K562 (cell line): ENCODE data around the gene TFRC. TPM values are rescaled to one million over a fixed set of nuclear protein-coding genes. Genes with fewer than 3 reads are reported as not detected.

Experiments
- DACH1 ChIP-seq: fragments of 450-650 bp; IDR thresholded peaks from 2 replicates; pipeline ENCODE4 v1.6.1; 2018; ENCODE audit not compliant: partially characterized antibody
- GABPA ChIP-seq: fragments of 200-800 bp; sonication (Bioruptor generic); conservative IDR thresholded peaks from 2 replicates; pipeline ENCODE4 v1.6.1; 2016; ENCODE audit warnings: low read depth, missing genetic modification characterization, missing compliant biosample characterization
- KAT7 ChIP-seq: sonication (generic); formaldehyde crosslinking; IDR thresholded peaks from 2 replicates; pipeline ENCODE4 v1.8.0; 2022; ENCODE audit warnings: missing genetic modification reagents, mild to moderate bottlenecking, borderline replicate concordance
- MAZ ChIP-seq, 2 experiments: fragments of 450-650 bp in 1 of 2; sonication (generic) in 1 of 2; formaldehyde crosslinking; IDR thresholded peaks in 1 of 2; conservative IDR thresholded peaks in 1 of 2; 2 replicates each; pipeline versions ENCODE4 v1.4.0 to v1.5.0; 2020; ENCODE audit warnings: mild to moderate bottlenecking in 1 of 2, missing genetic modification reagents in 1 of 2
- NFYB ChIP-seq: IDR thresholded peaks from 2 replicates; pipeline ENCODE4 v1.6.1; 2011; ENCODE audit warnings: mild to moderate bottlenecking, moderate library complexity; ENCODE audit not compliant: insufficient read length; ENCODE audit errors: extremely low read depth
- PCBP2 ChIP-seq: fragments of 200-400 bp; formaldehyde crosslinking; IDR thresholded peaks from 2 replicates; pipeline ENCODE4 v1.6.1; 2018; ENCODE audit warnings: low read length, low read depth, mild to moderate bottlenecking, moderate library complexity; ENCODE audit not compliant: poor library complexity, severe bottlenecking
- PTRF ChIP-seq: fragments of 450-650 bp; IDR thresholded peaks from 2 replicates; pipeline ENCODE4 v1.6.1; 2016; ENCODE audit warnings: mild to moderate bottlenecking, missing genetic modification characterization, missing compliant biosample characterization
- SP2 ChIP-seq: IDR thresholded peaks from 2 replicates; pipeline ENCODE4 v1.6.1; 2011; ENCODE audit warnings: mild to moderate bottlenecking, low read depth, low read length, moderate library complexity; ENCODE audit not compliant: poor library complexity, severe bottlenecking; ENCODE audit errors: extremely low read depth
- SRF ChIP-seq, 2 experiments: fragments of 250-450, 450-650 bp in 1 of 2; sonication (Bioruptor Pico) in 1 of 2; sonication (generic) in 1 of 2; formaldehyde crosslinking; IDR thresholded peaks; 2 replicates each; pipeline versions ENCODE4 v1.5.0 to v1.5.1; 2020 to 2022; ENCODE audit warnings: mild to moderate bottlenecking in 1 of 2, missing genetic modification reagents in 1 of 2
- XRCC3 ChIP-seq: fragments of 450-650 bp; IDR thresholded peaks from 2 replicates; pipeline ENCODE4 v1.6.1; 2017; ENCODE audit warnings: mild to moderate bottlenecking, moderate library complexity
- polyA plus RNA-seq, 8 experiments: library from polyadenylated mRNA; depleted of rRNA in 4 of 8; stranded (reverse) in 5 of 8; unstranded in 3 of 8; fragments of >200 nt; fragmentation: Nextera tagmentation in 2 of 8; fragmentation: Illumina TruSeq in 1 of 8; extraction: Ambion mirVana in 2 of 8; extraction: Trizol in 1 of 8; gene quantifications; 2 replicates each; pipeline versions ENCODE4 v1.2.1 to v1.2.3, GENCODE V29; 2011 to 2014; ENCODE audit warnings: inconsistent platforms in 1 of 8, missing spikeins in 1 of 8
- total RNA-seq, 7 experiments: library from RNA; depleted of rRNA in 6 of 7; stranded (reverse); fragments of >200 nt in 6 of 7; fragmentation: Illumina TruSeq in 2 of 7; extraction: Trizol in 2 of 7; gene quantifications; 2 replicates each; pipeline versions ENCODE4 v1.2.1 to v1.2.3, GENCODE V29; 2011 to 2021; ENCODE audit warnings: low replicate concordance in 1 of 7
- TF ChIP-seq, protein P1 (sequence below), 2 experiments: IDR thresholded peaks; 2 replicates each; pipeline ENCODE4 v1.6.1; 2011; ENCODE audit warnings: borderline replicate concordance in 1 of 2, control low read depth in 1 of 2, low read depth in 1 of 2, low read length in 1 of 2, mild to moderate bottlenecking in 1 of 2, mixed read lengths in 1 of 2, moderate library complexity in 1 of 2; ENCODE audit not compliant: insufficient read depth in 1 of 2, insufficient read length in 1 of 2, poor library complexity in 1 of 2, severe bottlenecking in 1 of 2; ENCODE audit errors: extremely low read depth in 1 of 2
- TF ChIP-seq, protein P2 (sequence below): fragments of 450-650 bp; IDR thresholded peaks from 2 replicates; pipeline ENCODE4 v1.6.1; 2017; ENCODE audit warnings: mild to moderate bottlenecking, moderate library complexity

TFRC gene
- total and polyA plus RNA-seq, 9 of the 15 experiments (the other 6 are each of a cell fraction or from before 2014, with no cell fraction given) = 149 to 679 (median 332) TPM

DNA sequence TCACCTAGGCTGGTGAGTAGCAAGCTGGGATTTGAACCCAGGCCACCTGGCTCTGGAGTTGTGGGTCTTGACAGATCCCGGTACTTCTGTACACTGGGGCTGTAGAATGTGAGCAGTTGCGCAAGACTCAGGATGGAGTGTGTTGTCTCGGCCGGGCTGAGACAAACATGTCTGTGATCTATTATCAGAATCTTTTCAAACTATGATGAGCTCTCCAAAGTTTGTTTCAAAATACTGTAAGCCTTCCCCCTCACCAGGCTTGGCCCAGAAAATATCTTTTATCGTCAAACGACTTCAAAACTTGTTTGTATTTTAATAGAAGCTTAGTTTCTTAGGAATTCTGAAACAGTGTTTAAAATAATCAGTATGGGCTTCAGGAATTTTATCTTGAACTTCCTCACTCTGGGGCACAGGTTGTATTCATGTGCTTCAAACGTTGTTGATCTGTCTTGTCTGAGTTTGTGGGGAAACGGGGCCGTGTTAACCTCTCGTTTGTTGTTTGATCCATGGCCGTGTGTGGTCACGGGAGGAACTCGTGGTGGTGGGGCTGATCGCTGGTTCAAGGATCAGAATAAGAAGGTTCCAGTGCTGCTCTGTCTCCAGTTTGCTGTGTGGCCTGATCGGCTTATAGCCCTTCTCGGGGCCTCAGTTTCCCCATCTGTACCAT is 40.3 kb upstream of the TFRC start (continued):
- TF ChIP-seq, protein P1, sequence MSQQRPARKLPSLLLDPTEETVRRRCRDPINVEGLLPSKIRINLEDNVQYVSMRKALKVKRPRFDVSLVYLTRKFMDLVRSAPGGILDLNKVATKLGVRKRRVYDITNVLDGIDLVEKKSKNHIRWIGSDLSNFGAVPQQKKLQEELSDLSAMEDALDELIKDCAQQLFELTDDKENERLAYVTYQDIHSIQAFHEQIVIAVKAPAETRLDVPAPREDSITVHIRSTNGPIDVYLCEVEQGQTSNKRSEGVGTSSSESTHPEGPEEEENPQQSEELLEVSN (IDR thresholded peaks at IDR 0.05; ENCODE audit: borderline replicate concordance in 1 of 2, extremely low read depth in 1 of 2, insufficient read depth in 1 of 2, insufficient read length in 1 of 2, low read depth in 1 of 2, low read length in 1 of 2, poor library complexity in 1 of 2, severe bottlenecking in 1 of 2) = peak in 1 of 2 experiments; percentile 8
- TF ChIP-seq PTRF (tag) (0 out of 2 replicates have a peak, but pooled peaks have one; percentile 9), NFYB (no peak), DACH1 (peak; percentile 60), SRF (CRISPR knock-in tag; IDR thresholded peaks at IDR 0.05) (no peak), PCBP2 (no peak), MAZ (CRISPR knock-in tag; conservative IDR thresholded peaks at IDR 0.05 in 1 of 2, IDR thresholded peaks at IDR 0.05 in 1 of 2) (no peak), GABPA (tag) (peak; percentile 31; the same call in 1 of the 2 replicates), SP2 (no peak), KAT7 (CRISPR knock-in tag) (no peak), XRCC3 (no peak)
- TF ChIP-seq, protein P2, sequence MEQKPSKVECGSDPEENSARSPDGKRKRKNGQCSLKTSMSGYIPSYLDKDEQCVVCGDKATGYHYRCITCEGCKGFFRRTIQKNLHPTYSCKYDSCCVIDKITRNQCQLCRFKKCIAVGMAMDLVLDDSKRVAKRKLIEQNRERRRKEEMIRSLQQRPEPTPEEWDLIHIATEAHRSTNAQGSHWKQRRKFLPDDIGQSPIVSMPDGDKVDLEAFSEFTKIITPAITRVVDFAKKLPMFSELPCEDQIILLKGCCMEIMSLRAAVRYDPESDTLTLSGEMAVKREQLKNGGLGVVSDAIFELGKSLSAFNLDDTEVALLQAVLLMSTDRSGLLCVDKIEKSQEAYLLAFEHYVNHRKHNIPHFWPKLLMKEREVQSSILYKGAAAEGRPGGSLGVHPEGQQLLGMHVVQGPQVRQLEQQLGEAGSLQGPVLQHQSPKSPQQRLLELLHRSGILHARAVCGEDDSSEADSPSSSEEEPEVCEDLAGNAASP = no peak
